Measurements from ENCODE around the gene FBLN5.

The FBLN5 gene

DNA sequence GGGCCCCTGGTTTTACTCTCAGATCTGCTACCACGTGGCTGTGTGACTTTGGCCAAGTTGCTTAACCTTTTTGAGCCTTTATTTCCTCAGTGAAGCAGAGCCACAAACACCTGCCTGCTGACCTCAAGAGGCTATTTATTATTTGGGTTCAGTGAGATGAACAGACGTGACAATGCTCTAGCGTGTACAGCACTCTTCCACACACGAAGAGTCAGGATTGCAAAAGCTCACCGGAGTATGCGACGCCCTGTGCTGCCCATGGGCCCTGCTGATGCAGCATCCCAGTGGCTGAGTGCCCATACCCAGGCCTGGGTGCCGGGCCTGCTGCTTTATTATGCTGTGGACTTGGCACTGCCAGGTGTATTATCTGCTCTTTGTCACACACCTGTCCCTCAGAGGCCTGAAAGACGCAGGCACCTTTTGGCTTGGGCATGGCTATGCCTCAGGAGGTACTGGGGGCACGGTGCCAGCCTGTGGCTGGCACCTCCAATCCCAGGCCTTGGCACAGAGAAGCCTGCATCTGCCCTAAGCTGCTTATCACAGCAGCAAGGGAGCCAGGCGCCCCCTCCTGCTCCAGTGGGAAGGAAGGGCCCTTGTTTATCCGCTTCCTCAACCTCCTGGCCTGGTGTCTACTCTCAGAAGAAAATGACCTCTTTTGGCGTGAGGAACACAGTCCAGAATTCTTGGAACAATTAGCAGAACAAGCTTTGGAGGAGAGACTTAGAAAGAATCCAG is 57.9 kb downstream of the FBLN5 start:
- Histone ChIP-seq H3K4me3 (ENCODE audit: low read length) (no peak overlapping the region), H3K4me1 (ENCODE audit: low read length) (no peaks in the 10 kb centered on the region), H2AFZ (ENCODE audit: low read depth, low read length) (no peak overlapping the region), H3K9ac (ENCODE audit: low read length) (no peak overlapping the region), H3K9me3 (ENCODE audit: insufficient read depth, low read length) (no peaks in the 10 kb centered on the region), H3K27ac (ENCODE audit: low read length) (no peak overlapping the region), H3K4me2 (ENCODE audit: low read length) (no peak overlapping the region), H4K20me1 (ENCODE audit: insufficient read depth, low read length) (no peaks in the 10 kb centered on the region), H3K79me2 (ENCODE audit: low read length) (no peaks in the 10 kb centered on the region), H3K27me3 (ENCODE audit: low read depth, low read length) (no peaks in the 10 kb centered on the region), H3K36me3 (replicated peaks; ENCODE audit: low read depth, low read length) (no peaks in the 10 kb centered on the region)
- TF ChIP-seq EZH2phosphoT487 (IDR thresholded peaks at IDR 0.05; ENCODE audit: low read depth): no peak
- TF ChIP-seq, protein P1, sequence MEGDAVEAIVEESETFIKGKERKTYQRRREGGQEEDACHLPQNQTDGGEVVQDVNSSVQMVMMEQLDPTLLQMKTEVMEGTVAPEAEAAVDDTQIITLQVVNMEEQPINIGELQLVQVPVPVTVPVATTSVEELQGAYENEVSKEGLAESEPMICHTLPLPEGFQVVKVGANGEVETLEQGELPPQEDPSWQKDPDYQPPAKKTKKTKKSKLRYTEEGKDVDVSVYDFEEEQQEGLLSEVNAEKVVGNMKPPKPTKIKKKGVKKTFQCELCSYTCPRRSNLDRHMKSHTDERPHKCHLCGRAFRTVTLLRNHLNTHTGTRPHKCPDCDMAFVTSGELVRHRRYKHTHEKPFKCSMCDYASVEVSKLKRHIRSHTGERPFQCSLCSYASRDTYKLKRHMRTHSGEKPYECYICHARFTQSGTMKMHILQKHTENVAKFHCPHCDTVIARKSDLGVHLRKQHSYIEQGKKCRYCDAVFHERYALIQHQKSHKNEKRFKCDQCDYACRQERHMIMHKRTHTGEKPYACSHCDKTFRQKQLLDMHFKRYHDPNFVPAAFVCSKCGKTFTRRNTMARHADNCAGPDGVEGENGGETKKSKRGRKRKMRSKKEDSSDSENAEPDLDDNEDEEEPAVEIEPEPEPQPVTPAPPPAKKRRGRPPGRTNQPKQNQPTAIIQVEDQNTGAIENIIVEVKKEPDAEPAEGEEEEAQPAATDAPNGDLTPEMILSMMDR (IDR thresholded peaks at IDR 0.05; ENCODE audit: low read depth, low read length): no peak

DNA sequence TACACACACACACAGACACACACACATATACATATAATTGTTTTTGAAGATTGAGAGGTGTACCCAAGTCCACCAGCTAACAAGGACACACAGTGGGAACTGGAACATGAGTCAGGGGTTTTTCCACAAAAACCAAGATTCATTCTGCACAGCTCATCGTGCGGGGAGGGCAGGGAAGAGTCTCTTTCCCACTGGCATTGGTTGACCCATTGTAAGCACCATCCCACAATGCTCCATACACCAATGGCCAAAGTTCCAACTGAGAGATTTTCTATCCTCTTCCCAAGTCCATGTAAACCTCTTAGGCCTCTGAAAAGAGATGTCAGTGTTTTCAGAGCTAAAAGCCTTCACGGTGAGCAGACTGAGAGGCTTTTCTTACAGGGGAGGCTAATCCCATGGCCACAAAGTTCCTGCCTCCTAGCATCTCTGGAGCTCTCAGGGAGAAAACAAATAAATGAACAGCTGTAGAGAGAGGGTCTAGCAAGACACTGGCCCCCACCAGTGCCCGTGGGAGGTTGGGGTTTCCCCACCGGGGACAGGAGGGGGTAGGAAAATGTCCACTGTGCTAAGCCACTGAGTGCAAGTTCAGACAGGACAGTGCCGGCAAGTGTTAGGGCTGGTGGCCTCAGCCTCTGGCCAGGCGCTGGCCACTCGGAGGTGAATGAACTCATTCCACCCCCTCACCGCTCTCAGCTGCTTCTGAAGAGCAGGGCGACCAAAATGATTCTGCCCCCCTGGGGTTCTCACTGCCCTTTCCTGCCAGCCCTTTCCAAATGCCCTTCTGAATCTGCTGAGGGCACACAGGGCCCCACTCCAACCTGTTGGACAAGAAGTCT is 58.6 kb downstream of the FBLN5 start:
- Histone ChIP-seq H3K36me3 (replicated peaks; ENCODE audit: low read depth, low read length) (no peaks in the 10 kb centered on the region), H3K9ac (ENCODE audit: low read length) (no peak overlapping the region), H3K4me2 (ENCODE audit: low read length) (no peak overlapping the region), H3K27me3 (ENCODE audit: low read depth, low read length) (no peaks in the 10 kb centered on the region), H3K9me3 (ENCODE audit: insufficient read depth, low read length) (no peaks in the 10 kb centered on the region), H3K4me3 (ENCODE audit: low read length) (no peak overlapping the region), H4K20me1 (ENCODE audit: insufficient read depth, low read length) (no peaks in the 10 kb centered on the region), H3K4me1 (ENCODE audit: low read length) (no peaks in the 10 kb centered on the region), H2AFZ (ENCODE audit: low read depth, low read length) (no peak overlapping the region), H3K79me2 (ENCODE audit: low read length) (no peaks in the 10 kb centered on the region), H3K27ac (ENCODE audit: low read length) (no peak overlapping the region)
- TF ChIP-seq EZH2phosphoT487 (IDR thresholded peaks at IDR 0.05; ENCODE audit: low read depth): no peak
- TF ChIP-seq, protein P1 (IDR thresholded peaks at IDR 0.05; ENCODE audit: low read depth, low read length): no peak

DNA sequence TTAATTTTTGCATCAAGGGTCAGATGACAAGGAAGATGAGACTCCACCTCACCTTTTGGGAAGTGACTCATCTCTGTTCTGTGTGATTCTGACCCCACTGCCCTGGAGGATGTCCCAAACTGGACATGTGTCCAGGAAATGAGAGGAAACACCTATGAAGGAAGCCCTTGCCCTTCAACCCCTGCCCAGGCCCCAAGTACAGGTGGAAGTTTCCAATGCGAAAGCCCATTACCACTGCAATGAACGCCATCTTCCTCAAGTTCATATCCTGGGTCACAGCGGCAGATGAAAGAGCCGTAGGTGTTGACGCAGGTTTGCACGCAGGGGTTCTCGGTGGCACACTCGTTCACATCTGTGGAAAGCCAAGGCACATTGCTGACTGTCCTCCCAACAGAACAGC is 60.5 kb downstream of the FBLN5 start:
- no peak overlapping the region for H2AFZ ChIP-seq (ENCODE audit: low read depth, low read length)
- no peaks in the 10 kb centered on the region for H3K9me3 ChIP-seq (ENCODE audit: insufficient read depth, low read length)
- H3K4me1 ChIP-seq (ENCODE audit: low read length): peaks cover 17% of the 10 kb centered on the region
- H3K9ac ChIP-seq (ENCODE audit: low read length): no peak overlapping the region
- no peak for TF ChIP-seq EZH2phosphoT487 (IDR thresholded peaks at IDR 0.05; ENCODE audit: low read depth)
- TF ChIP-seq, protein P1 (IDR thresholded peaks at IDR 0.05; ENCODE audit: low read depth, low read length): no peak
- H3K27ac ChIP-seq (ENCODE audit: low read length): no peak overlapping the region
- no peaks in the 10 kb centered on the region for H3K79me2 ChIP-seq (ENCODE audit: low read length)
- H4K20me1 ChIP-seq (ENCODE audit: insufficient read depth, low read length): no peaks in the 10 kb centered on the region
- no peaks in the 10 kb centered on the region for H3K27me3 ChIP-seq (ENCODE audit: low read depth, low read length)
- H3K36me3 ChIP-seq (replicated peaks; ENCODE audit: low read depth, low read length): no peaks in the 10 kb centered on the region
- H3K4me2 ChIP-seq (ENCODE audit: low read length): no peak overlapping the region
- no peak overlapping the region for H3K4me3 ChIP-seq (ENCODE audit: low read length)

DNA sequence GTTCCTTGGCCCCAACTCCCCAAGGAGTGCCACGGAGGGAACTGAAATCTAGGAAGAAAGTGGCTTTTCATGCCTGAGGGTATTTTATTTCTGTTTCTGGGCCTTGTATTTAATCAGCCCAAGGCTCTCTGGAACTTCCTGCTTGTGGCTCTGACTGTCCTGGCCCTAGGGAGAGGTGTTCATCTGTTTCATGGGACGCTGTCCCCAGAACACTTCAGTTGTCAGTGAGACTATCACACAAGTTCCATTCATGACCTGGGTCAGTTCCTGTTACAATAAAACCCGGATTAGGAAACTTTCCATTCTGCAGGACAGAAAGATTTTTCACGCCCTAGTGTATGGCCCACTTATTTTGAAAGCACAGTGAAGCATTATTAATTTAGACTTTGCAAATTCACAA is 61.7 kb downstream of the FBLN5 start:
- Histone ChIP-seq H3K79me2 (ENCODE audit: low read length) (no peaks in the 10 kb centered on the region), H3K4me3 (ENCODE audit: low read length) (no peak overlapping the region), H3K36me3 (replicated peaks; ENCODE audit: low read depth, low read length) (no peaks in the 10 kb centered on the region), H2AFZ (ENCODE audit: low read depth, low read length) (no peak overlapping the region), H3K9me3 (ENCODE audit: insufficient read depth, low read length) (no peaks in the 10 kb centered on the region), H3K4me2 (ENCODE audit: low read length) (no peak overlapping the region), H3K27me3 (ENCODE audit: low read depth, low read length) (no peaks in the 10 kb centered on the region), H3K4me1 (ENCODE audit: low read length) (peaks cover 17% of the 10 kb centered on the region), H4K20me1 (ENCODE audit: insufficient read depth, low read length) (no peaks in the 10 kb centered on the region), H3K9ac (ENCODE audit: low read length) (no peak overlapping the region), H3K27ac (ENCODE audit: low read length) (no peak overlapping the region)
- no peak for TF ChIP-seq EZH2phosphoT487 (IDR thresholded peaks at IDR 0.05; ENCODE audit: low read depth)
- TF ChIP-seq, protein P1 (IDR thresholded peaks at IDR 0.05; ENCODE audit: low read depth, low read length): no peak
